SU-DHL-6 (cell line): ENCODE results near the gene EML4.

ENCODE experiments used
- H2AFZ ChIP-seq: fragments of 200-600 bp; sonication (generic); 2 replicates; pipeline ENCODE4 v1.6.1; 2014; ENCODE audit warnings: low read depth, mild to moderate bottlenecking, moderate library complexity, mixed read lengths, antibody characterized with exemption, low read length; ENCODE audit not compliant: severe bottlenecking
- H3F3A ChIP-seq: fragments of 200-600 bp; shearing (Covaris generic); 2 replicates; pipeline ENCODE4 v1.6.0; 2016; ENCODE audit warnings: antibody characterized with exemption, mild to moderate bottlenecking; ENCODE audit not compliant: insufficient read depth
- H3K27ac ChIP-seq: fragments of 200-600 bp; sonication (generic); 2 replicates; pipeline ENCODE4 v1.5.1; 2016; ENCODE audit warnings: low read depth, mild to moderate bottlenecking, low read length, moderate library complexity, mixed read lengths
- H3K27me3 ChIP-seq: fragments of 200-600 bp; sonication (generic), shearing (Covaris generic); 2 replicates; pipeline ENCODE4 v1.6.0; 2014; ENCODE audit warnings: mild to moderate bottlenecking, low read length
- H3K36me3 ChIP-seq: fragments of 200-600 bp; sonication (generic); 2 replicates; pipeline ENCODE4 v1.6.1; 2014; ENCODE audit warnings: mild to moderate bottlenecking, low read length, mixed read lengths
- H3K4me2 ChIP-seq: fragments of 300-600, 200-600 bp; shearing (Covaris generic), sonication (generic); 2 replicates; pipeline ENCODE4 v1.6.0; 2014; ENCODE audit warnings: low read length, low read depth, mild to moderate bottlenecking; ENCODE audit not compliant: poor library complexity, severe bottlenecking
- H3K4me3 ChIP-seq: fragments of 200-600 bp; sonication (generic); 2 replicates; pipeline ENCODE4 v1.5.1; 2014; ENCODE audit warnings: antibody characterized with exemption, low read length, mild to moderate bottlenecking, mixed read lengths; ENCODE audit not compliant: insufficient read depth, poor library complexity, severe bottlenecking
- H3K79me2 ChIP-seq: fragments of 200-600 bp; sonication (generic); 2 replicates; pipeline ENCODE4 v1.6.1; 2014; ENCODE audit warnings: mild to moderate bottlenecking, low read length, moderate library complexity; ENCODE audit not compliant: insufficient read depth
- H3K9ac ChIP-seq: fragments of 200-600 bp; sonication (generic); 2 replicates; pipeline ENCODE4 v1.7.0; 2014; ENCODE audit warnings: mild to moderate bottlenecking, low read length
- H3K9me2 ChIP-seq: fragments of 200-600 bp; sonication (generic); replicated peaks from 2 replicates; pipeline ENCODE4 v1.6.1; 2014; ENCODE audit warnings: low read length; ENCODE audit not compliant: insufficient read depth
- H3K9me3 ChIP-seq: fragments of 200-600 bp; sonication (generic); 2 replicates; pipeline ENCODE4 v1.6.1; 2014; ENCODE audit warnings: low read length, mixed read lengths; ENCODE audit not compliant: insufficient read depth
- H4K20me1 ChIP-seq: fragments of 200-600 bp; sonication (generic); 2 replicates; pipeline ENCODE4 v1.6.1; 2014; ENCODE audit warnings: low read depth, mild to moderate bottlenecking, antibody characterized with exemption, low read length, moderate library complexity, mixed read lengths
- EZH2phosphoT487 ChIP-seq: fragments of 200-600 bp; sonication (generic), shearing (Covaris generic); conservative IDR thresholded peaks from 2 replicates; pipeline ENCODE4 v1.6.1; 2018; ENCODE audit warnings: mild to moderate bottlenecking, antibody characterized with exemption, low read length, moderate library complexity, mixed read lengths
- TF ChIP-seq, protein P1 (sequence below): fragments of 200-600 bp; sonication (generic); IDR thresholded peaks from one replicate; pipeline ENCODE4 v1.5.1; 2017; ENCODE audit warnings: antibody characterized with exemption, mild to moderate bottlenecking, low read length, moderate library complexity; ENCODE audit not compliant: insufficient read depth, poor library complexity, severe bottlenecking

Gene EML4

DNA sequence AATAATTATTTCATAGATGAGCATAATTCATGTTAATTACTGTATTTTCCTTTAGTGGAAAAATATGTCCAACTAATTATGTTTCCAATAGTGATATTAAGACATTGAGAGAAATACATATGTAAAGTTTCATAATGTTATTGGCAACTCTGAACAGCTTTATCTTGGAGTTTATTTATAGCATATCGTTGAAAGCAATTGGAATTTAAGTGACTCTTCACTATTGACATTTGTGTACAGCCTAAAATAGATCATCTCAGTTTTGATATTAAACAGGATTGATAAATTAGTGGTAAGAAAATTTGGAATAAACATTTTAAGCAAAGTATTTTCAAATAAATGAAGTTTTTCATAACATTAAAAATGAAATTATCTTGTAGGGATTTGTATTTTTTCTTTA lies 79.7 kb downstream of the EML4 start:
- peaks cover 7% of the 10 kb centered on the region; the same call in 1 of the 2 replicates for H3K36me3 ChIP-seq
- no peak overlapping the region for H3K9ac ChIP-seq
- no peak overlapping the region for H3K4me2 ChIP-seq
- H3K27ac ChIP-seq = no peak overlapping the region
- 0 out of 2 replicates have a peak, but pooled peaks cover 7% of the 10 kb centered on the region for H3F3A ChIP-seq
- TF ChIP-seq EZH2phosphoT487 = no peak
- no peaks in the 10 kb centered on the region for H3K9me3 ChIP-seq
- H3K79me2 ChIP-seq = no peaks in the 10 kb centered on the region; the same call in 1 of the 2 replicates
- H3K4me3 ChIP-seq = no peak overlapping the region
- no peaks in the 10 kb centered on the region for H3K27me3 ChIP-seq
- H4K20me1 ChIP-seq = no peaks in the 10 kb centered on the region
- H3K9me2 ChIP-seq = no peaks in the 10 kb centered on the region
- no peak overlapping the region for H2AFZ ChIP-seq

DNA sequence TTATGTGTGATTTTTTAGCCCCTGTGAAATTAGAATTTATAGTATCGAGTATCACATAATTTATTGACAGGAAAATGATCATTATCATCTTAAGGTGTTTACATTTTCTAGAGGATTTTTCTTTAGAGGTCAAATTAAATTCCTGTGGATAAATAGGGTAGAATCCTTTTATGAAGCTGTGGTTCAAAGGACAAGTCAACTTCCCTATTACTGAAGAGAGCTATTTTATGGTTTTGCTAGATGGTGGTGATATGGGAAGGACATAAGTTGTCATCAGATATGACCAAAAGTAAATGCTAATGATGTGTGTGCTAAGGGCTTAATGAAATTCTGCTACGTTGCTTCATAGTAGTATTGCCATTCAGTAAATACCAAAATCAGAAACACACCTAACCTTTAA lies 80.1 kb downstream of the EML4 start:
- Histone ChIP-seq H3K4me3 (no peak overlapping the region), H3K4me2 (no peak overlapping the region), H2AFZ (no peak overlapping the region), H3K27me3 (no peaks in the 10 kb centered on the region), H3F3A (0 out of 2 replicates have a peak, but pooled peaks cover 7% of the 10 kb centered on the region), H3K9ac (no peak overlapping the region), H3K9me2 (no peaks in the 10 kb centered on the region), H3K79me2 (peaks cover 4% of the 10 kb centered on the region; the same call in 1 of the 2 replicates), H3K9me3 (no peaks in the 10 kb centered on the region), H3K36me3 (peaks cover 7% of the 10 kb centered on the region; the same call in 1 of the 2 replicates), H3K27ac (no peak overlapping the region), H4K20me1 (no peaks in the 10 kb centered on the region)
- TF ChIP-seq, protein P1, sequence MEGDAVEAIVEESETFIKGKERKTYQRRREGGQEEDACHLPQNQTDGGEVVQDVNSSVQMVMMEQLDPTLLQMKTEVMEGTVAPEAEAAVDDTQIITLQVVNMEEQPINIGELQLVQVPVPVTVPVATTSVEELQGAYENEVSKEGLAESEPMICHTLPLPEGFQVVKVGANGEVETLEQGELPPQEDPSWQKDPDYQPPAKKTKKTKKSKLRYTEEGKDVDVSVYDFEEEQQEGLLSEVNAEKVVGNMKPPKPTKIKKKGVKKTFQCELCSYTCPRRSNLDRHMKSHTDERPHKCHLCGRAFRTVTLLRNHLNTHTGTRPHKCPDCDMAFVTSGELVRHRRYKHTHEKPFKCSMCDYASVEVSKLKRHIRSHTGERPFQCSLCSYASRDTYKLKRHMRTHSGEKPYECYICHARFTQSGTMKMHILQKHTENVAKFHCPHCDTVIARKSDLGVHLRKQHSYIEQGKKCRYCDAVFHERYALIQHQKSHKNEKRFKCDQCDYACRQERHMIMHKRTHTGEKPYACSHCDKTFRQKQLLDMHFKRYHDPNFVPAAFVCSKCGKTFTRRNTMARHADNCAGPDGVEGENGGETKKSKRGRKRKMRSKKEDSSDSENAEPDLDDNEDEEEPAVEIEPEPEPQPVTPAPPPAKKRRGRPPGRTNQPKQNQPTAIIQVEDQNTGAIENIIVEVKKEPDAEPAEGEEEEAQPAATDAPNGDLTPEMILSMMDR = no peak
- TF ChIP-seq EZH2phosphoT487 = no peak

DNA sequence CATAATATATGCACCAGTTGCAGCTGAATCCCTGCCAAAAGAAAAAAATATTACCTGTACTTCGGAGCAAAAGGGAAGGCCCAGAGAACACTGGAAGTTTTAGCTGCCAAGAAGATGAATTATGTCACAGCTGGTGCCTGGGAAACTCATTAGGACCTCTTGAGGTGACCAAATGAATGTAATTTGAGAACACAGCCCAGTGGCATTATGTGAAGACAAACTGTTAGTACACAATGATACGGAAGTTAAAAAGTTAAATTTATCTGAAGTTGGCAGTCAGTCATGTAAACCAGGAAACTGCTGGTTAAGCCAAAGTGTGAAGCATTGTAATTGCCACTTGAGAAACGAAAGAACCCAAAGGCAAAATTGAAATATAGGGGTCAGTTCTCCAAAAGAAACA lies 80.7 kb downstream of the EML4 start:
- Histone ChIP-seq H3K79me2 (peaks cover 4% of the 10 kb centered on the region; the same call in 1 of the 2 replicates), H3K27ac (no peak overlapping the region), H3K4me3 (no peak overlapping the region), H3K4me2 (no peak overlapping the region), H3F3A (0 out of 2 replicates have a peak, but pooled peaks cover 7% of the 10 kb centered on the region), H3K27me3 (no peaks in the 10 kb centered on the region), H3K9me3 (no peaks in the 10 kb centered on the region), H3K9me2 (no peaks in the 10 kb centered on the region), H2AFZ (no peak overlapping the region), H3K9ac (no peak overlapping the region), H4K20me1 (no peaks in the 10 kb centered on the region), H3K36me3 (peaks cover 7% of the 10 kb centered on the region; the same call in 1 of the 2 replicates)
- no peak for TF ChIP-seq EZH2phosphoT487
- TF ChIP-seq, protein P1 = no peak

DNA sequence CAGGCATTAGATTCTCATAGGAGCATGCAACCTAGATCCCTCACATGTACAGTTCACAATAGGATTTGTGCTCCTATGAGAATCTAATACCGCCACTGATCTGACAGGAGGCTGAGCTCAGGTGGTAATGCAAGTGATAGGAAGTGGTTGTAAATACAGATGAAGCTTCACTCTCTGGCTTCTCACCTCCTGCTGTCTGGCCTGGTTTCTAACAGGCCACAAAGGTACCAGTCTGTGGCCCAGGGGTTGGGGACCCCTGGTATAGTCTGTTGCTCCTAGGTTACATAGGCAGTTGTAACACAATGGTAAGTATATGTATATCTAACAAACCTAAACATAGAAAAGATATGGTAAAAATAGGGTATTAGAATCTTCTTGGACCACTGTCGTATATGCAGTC lies 81.8 kb downstream of the EML4 start:
- Histone ChIP-seq H3K4me2 (no peak overlapping the region), H3K4me3 (no peak overlapping the region), H3K79me2 (peaks cover 7% of the 10 kb centered on the region; the same call in 1 of the 2 replicates), H3K9me3 (no peaks in the 10 kb centered on the region), H3K27me3 (no peaks in the 10 kb centered on the region), H3K36me3 (peaks cover 6% of the 10 kb centered on the region; the same call in 1 of the 2 replicates), H2AFZ (no peak overlapping the region), H3K9me2 (no peaks in the 10 kb centered on the region), H4K20me1 (no peaks in the 10 kb centered on the region), H3K9ac (no peak overlapping the region), H3F3A (0 out of 2 replicates have a peak, but pooled peaks cover 7% of the 10 kb centered on the region), H3K27ac (no peak overlapping the region)
- TF ChIP-seq, protein P1 = no peak
